HepG2 (cell line): ENCODE measurements around the gene TCF25. TPM values are rescaled to one million over a fixed set of nuclear protein-coding genes. Genes with fewer than 3 reads are reported as not detected.

Experiments used
- ATAC-seq: fragments of 200-7000 bp; cut with Tn5 transposase; 3 replicates; pipeline ENCODE4 v1.9.1; 2020; ENCODE audit warnings: mild to moderate bottlenecking, moderate library complexity
- BruUV-seq: library from RNA; stranded (reverse); fragments of 400-500 nt; replicated peaks from 2 replicates; lab custom pipeline; 2021; lab: Mats Ljungman, UMichigan
- CTCF ChIA-PET: fragments of 300-600 bp; formaldehyde crosslinking; extraction: SDS; loops from one replicate; lab custom pipeline; 2021; ENCODE audit warnings: low total read pairs, inconsistent platforms, low intra/inter-chr PET ratio; lab: Yijun Ruan, JAX
- POLR2A ChIA-PET: fragments of 350-600 bp; sonication (Branson Sonifier 250); formaldehyde crosslinking; loops from one replicate; lab custom pipeline; 2020; ENCODE audit warnings: antibody characterized with exemption, inconsistent platforms; lab: Yijun Ruan, JAX
- DNase-seq: peaks from one replicate; pipeline ENCODE4 v3.0.0-alpha.2; 2015; ENCODE audit warnings: low spot score
- FAIRE-seq: peaks from 3 replicates; lab custom pipeline; 2011; peaks lifted over from hg19 to GRCh38; lab: Jason Lieb, UNC
- H2AFZ ChIP-seq: one replicate; pipeline ENCODE4 v1.6.1; 2011; ENCODE audit warnings: low read length, inconsistent platforms
- H3K27ac ChIP-seq: fragments of 300-600 bp; 3 replicates; pipeline ENCODE4 v1.8.0; 2011; ENCODE audit warnings: mixed run types, mild to moderate bottlenecking, mixed read lengths, low read length, inconsistent platforms; ENCODE audit not compliant: insufficient read depth; ENCODE audit errors: extremely low read length
- H3K27me3 ChIP-seq, 2 experiments: fragments of 200-600 bp in 1 of 2; 2 replicates in 1 of 2; 3 replicates in 1 of 2; pipeline versions ENCODE4 v1.6.0 to v1.8.0; 2011; ENCODE audit warnings: low read length in 2 of 2, mild to moderate bottlenecking in 2 of 2, moderate library complexity in 2 of 2, inconsistent platforms in 1 of 2; ENCODE audit not compliant: insufficient read depth in 2 of 2, control insufficient read depth in 1 of 2
- H3K36me3 ChIP-seq, 2 experiments: fragments of 200-600 bp in 1 of 2; replicated peaks in 1 of 2; 2 replicates in 1 of 2; 3 replicates in 1 of 2; pipeline versions ENCODE4 v1.5.1 to v1.8.0; 2011; ENCODE audit warnings: low read length in 2 of 2, inconsistent platforms in 1 of 2; ENCODE audit not compliant: insufficient read depth in 2 of 2, control insufficient read depth in 1 of 2
- H3K4me1 ChIP-seq: 2 replicates; pipeline ENCODE4 v1.5.1; 2012; ENCODE audit warnings: low read length, inconsistent platforms; ENCODE audit not compliant: insufficient read depth
- H3K4me2 ChIP-seq: 2 replicates; pipeline ENCODE4 v1.6.0; 2011; ENCODE audit warnings: low read depth, low read length, inconsistent platforms
- H3K4me3 ChIP-seq, 3 experiments: fragments of 200-600 bp in 1 of 3; sonication (generic), shearing (Covaris generic) in 1 of 3; replicated peaks in 1 of 3; 2 replicates each; pipeline ENCODE4 v1.5.1; 2011 to 2016; ENCODE audit warnings: low read length in 3 of 3, inconsistent platforms in 2 of 3, low read depth in 2 of 3, mild to moderate bottlenecking in 2 of 3, control low read depth in 1 of 3, mixed read lengths in 1 of 3; ENCODE audit not compliant: insufficient read depth in 1 of 3
- H3K79me2 ChIP-seq: one replicate; pipeline ENCODE4 v1.6.1; 2011; ENCODE audit warnings: low read length, inconsistent platforms; ENCODE audit not compliant: insufficient read depth
- H3K9ac ChIP-seq: 2 replicates; pipeline ENCODE4 v1.6.0; 2011; ENCODE audit warnings: mild to moderate bottlenecking, low read depth, low read length, inconsistent platforms; ENCODE audit not compliant: insufficient read depth
- H3K9me3 ChIP-seq: 2 replicates; pipeline ENCODE4 v1.5.1; 2012; ENCODE audit warnings: mild to moderate bottlenecking, low read length
- H4K20me1 ChIP-seq: 2 replicates; pipeline ENCODE4 v1.6.0; 2011; ENCODE audit warnings: inconsistent platforms, mild to moderate bottlenecking, low read length, moderate library complexity; ENCODE audit not compliant: insufficient read depth
- AGO2 ChIP-seq: fragments of 200-400 bp; formaldehyde crosslinking; optimal IDR thresholded peaks from 2 replicates; pipeline ENCODE3; 2017; ENCODE audit warnings: mild to moderate bottlenecking, low read depth, low read length, moderate library complexity
- ATM ChIP-seq: fragments of 450-650 bp; IDR thresholded peaks from 2 replicates; pipeline ENCODE4 v1.7.1; 2017; ENCODE audit warnings: mild to moderate bottlenecking, borderline replicate concordance
- SRF ChIP-seq: IDR thresholded peaks from 2 replicates; pipeline ENCODE4 v1.6.1; 2011; ENCODE audit warnings: mild to moderate bottlenecking, low read depth, low read length, moderate library complexity
- ZNF772 ChIP-seq: sonication (generic); formaldehyde crosslinking; IDR thresholded peaks from 2 replicates; pipeline ENCODE4 v1.5.0; 2020; ENCODE audit warnings: mild to moderate bottlenecking, missing genetic modification reagents
- ZNF83 ChIP-seq: sonication (generic); formaldehyde crosslinking; IDR thresholded peaks from 2 replicates; pipeline ENCODE4 v1.4.0; 2020; ENCODE audit warnings: missing genetic modification reagents, mild to moderate bottlenecking, borderline replicate concordance
- ZSCAN25 ChIP-seq: sonication (generic); formaldehyde crosslinking; IDR thresholded peaks from 2 replicates; pipeline ENCODE4 v1.8.0; 2022; ENCODE audit warnings: mild to moderate bottlenecking, missing genetic modification reagents
- WGBS: methylation state at CpG from one replicate; pipeline ENCODE4 v1.1.6; 2017; ENCODE audit warnings: low lambda C conversion rate; 5-methylcytosine and 5-hydroxymethylcytosine counted together
- in situ Hi-C: cut with HindIII; loops from 2 replicates; pipeline ENCODE4 v1.10.0; 2017; ENCODE audit warnings: low pct_unique_long_range_greater_than_20kb; ENCODE audit not compliant: extremely low pct_ligation_motif_present
- intact Hi-C: fragments of 100-400 bp; cut with micrococcal nuclease; formaldehyde crosslinking; loops from one replicate; pipeline ENCODE4 v1.10.0; 2022; ENCODE audit not compliant: unreplicated experiment
- polyA plus RNA-seq, 8 experiments: library from polyadenylated mRNA; depleted of rRNA in 3 of 8; stranded (reverse) in 7 of 8; unstranded in 1 of 8; fragments of >200 nt; fragmentation: Illumina TruSeq in 4 of 8; extraction: Trizol in 4 of 8; gene quantifications; 2 replicates each; pipeline versions ENCODE4 v1.2.1 to v1.2.3, GENCODE V29; 2011 to 2016; ENCODE audit warnings: low read depth in 4 of 8, missing spikeins in 1 of 8, mixed read lengths in 1 of 8; ENCODE audit not compliant: insufficient read depth in 1 of 8
- total RNA-seq, 5 experiments: library from RNA; depleted of rRNA; stranded (reverse); fragments of >200 nt; fragmentation: Illumina TruSeq; extraction: Trizol; gene quantifications; 2 replicates each; pipeline ENCODE4 v1.2.3, GENCODE V29; 2016; ENCODE audit warnings: low read depth in 1 of 5
- TF ChIP-seq, protein P1 (sequence below): sonication (generic); formaldehyde crosslinking; IDR thresholded peaks from 2 replicates; pipeline ENCODE4 v1.5.0; 2020; ENCODE audit warnings: missing genetic modification reagents

Gene TCF25
- total and polyA plus RNA-seq, 2 of the 13 experiments (the other 11 are each of a cell fraction or from before 2014, with no cell fraction given), result 138 to 206 TPM

DNA sequence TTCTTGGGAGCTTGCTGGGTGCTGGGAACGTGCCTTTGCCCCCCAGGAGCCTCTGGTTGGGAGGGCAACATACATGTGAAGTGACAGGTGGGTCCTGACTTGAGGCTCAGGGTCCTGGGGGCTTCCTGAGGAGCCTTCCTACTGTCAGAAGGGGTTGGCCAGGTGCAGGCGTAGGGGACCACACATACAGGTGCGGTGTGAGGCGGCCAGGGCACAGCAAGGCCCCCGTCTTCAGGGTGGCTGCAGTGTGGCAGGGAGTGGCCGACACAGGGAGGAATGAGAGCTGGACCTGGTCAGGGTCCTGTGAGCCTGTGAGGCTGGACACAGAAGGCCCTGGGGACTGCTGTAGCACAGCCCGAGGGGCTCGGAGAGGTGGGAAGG is 10.6 kb downstream of the TCF25 start:
- no peaks in the 10 kb centered on the region for H3K27me3 ChIP-seq
- no TSS peak for BruUV-seq
- H3K4me3 ChIP-seq, result no peak overlapping the region
- H3K79me2 ChIP-seq, result peaks cover 35% of the 10 kb centered on the region
- H3K4me1 ChIP-seq, result no peaks in the 10 kb centered on the region
- H3K36me3 ChIP-seq, result peaks cover 40 to 80% of the 10 kb centered on the region in 2 experiments
- DNase-seq (no peak), FAIRE-seq (no peak), ATAC-seq (peak; percentile 17; the same call in 2 of the 3 replicates)
- peaks cover 11% of the 10 kb centered on the region for H4K20me1 ChIP-seq
- no peak overlapping the region for H2AFZ ChIP-seq
- in situ Hi-C loops, result no loop called here
- no peaks in the 10 kb centered on the region for H3K9me3 ChIP-seq
- intact Hi-C loops, result no loop called here
- ChIA-PET POLR2A (no interaction called here), CTCF (no interaction called here)
- H3K9ac ChIP-seq, result no peak overlapping the region
- TF ChIP-seq AGO2 (peak; percentile 65), ZSCAN25 (no peak), ATM (no peak)
- TF ChIP-seq, protein P1, sequence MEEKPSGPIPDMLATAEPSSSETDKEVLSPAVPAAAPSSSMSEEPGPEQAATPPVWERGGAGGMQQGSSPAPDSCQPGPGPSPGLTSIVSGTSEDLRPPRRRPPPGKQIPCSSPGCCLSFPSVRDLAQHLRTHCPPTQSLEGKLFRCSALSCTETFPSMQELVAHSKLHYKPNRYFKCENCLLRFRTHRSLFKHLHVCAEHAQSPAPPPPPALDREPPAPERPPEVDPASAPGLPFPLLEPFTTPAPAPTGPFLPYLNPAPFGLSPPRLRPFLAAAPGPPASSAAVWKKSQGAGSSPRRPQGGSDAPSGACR (CRISPR knock-in tag), result no peak
- WGBS, result 96% methylated on average over 8 of the region's 8 CpGs
- no peak overlapping the region for H3K27ac ChIP-seq
- no peak overlapping the region for H3K4me2 ChIP-seq

DNA sequence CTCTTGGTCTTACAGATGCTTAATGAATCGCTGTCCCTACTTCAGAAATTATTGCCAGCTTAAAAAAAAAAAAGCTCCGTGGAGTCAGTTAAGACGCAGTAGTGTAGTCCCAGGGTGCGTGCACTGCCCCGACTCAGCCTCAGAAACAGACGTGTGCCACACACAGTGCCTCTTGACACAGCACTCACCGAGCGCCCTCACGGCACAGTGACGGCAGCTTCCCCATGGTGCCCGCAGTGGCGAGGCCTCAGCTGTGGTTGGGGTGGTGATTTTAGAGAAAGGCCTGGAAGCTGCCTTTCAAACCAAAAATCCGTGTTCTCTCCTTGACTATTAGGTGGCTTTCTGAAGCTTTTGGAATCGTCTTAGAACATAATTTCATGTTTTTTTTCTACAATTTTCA is 13.9 kb downstream of the TCF25 start:
- CTCF ChIA-PET, result no interaction called here
- Histone ChIP-seq H3K4me2 (no peak overlapping the region), H3K9ac (no peak overlapping the region), H2AFZ (no peak overlapping the region), H3K4me3 (no peak overlapping the region), H3K9me3 (no peaks in the 10 kb centered on the region), H3K4me1 (no peaks in the 10 kb centered on the region), H3K79me2 (peaks cover 9% of the 10 kb centered on the region), H3K27me3 (no peaks in the 10 kb centered on the region), H3K27ac (no peak overlapping the region), H3K36me3 (peaks cover 49 to 81% of the 10 kb centered on the region in 2 experiments), H4K20me1 (0 out of 2 replicates have a peak, but pooled peaks cover 5% of the 10 kb centered on the region)
- 98% methylated on average over 14 of the region's 14 CpGs for WGBS
- POLR2A ChIA-PET, result interaction anchor here (0.9 to 2.1 kb wide), 4 partner anchors 9 to 36 kb away, joined by 3 to 6 read pairs (median 4); partner anchors contain the start of genes MC1R, TCF25 and TUBB3
- in situ Hi-C loops, result no loop called here
- no peak for DNase-seq
- FAIRE-seq, result no peak
- no peak for TF ChIP-seq ZNF83
- TF ChIP-seq SRF, result no peak
- TF ChIP-seq ZNF772 (CRISPR knock-in tag), result no peak
- intact Hi-C loops, result no loop called here
- no peak for ATAC-seq
- no TSS peak for BruUV-seq
